OCI-LY1 (cell line): ENCODE results near the gene TGFB1.

Experiments used
- H2AFZ ChIP-seq: fragments of 200-600 bp; sonication (generic), shearing (Covaris generic); 2 replicates; pipeline ENCODE4 v1.6.0; 2014; ENCODE audit warnings: antibody characterized with exemption, mild to moderate bottlenecking, low read length
- H3F3A ChIP-seq: fragments of 200-600 bp; sonication (generic), shearing (Covaris generic); 2 replicates; pipeline ENCODE4 v1.6.0; 2014; ENCODE audit warnings: mild to moderate bottlenecking, antibody characterized with exemption, low read length, moderate library complexity; ENCODE audit not compliant: insufficient read depth
- H3K27ac ChIP-seq: fragments of 200-600 bp; sonication (generic); 2 replicates; pipeline ENCODE4 v1.5.1; 2014; ENCODE audit warnings: low read length, mixed run types, mild to moderate bottlenecking, low read depth; ENCODE audit not compliant: poor library complexity, severe bottlenecking
- H3K27me3 ChIP-seq: fragments of 200-600 bp; sonication (generic); 2 replicates; pipeline ENCODE4 v1.6.0; 2014; ENCODE audit warnings: antibody characterized with exemption, mild to moderate bottlenecking, low read length, moderate library complexity; ENCODE audit not compliant: insufficient read depth
- H3K36me3 ChIP-seq: fragments of 200-600 bp; sonication (generic); 2 replicates; pipeline ENCODE4 v1.6.1; 2014; ENCODE audit warnings: mild to moderate bottlenecking, antibody characterized with exemption, low read length, moderate library complexity, mixed read lengths; ENCODE audit not compliant: insufficient read depth
- H3K4me1 ChIP-seq: fragments of 200-600 bp; sonication (generic); 2 replicates; pipeline ENCODE4 v1.5.1; 2014; ENCODE audit warnings: mild to moderate bottlenecking, low read length, moderate library complexity; ENCODE audit not compliant: insufficient read depth, severe bottlenecking
- H3K4me2 ChIP-seq: fragments of 200-600 bp; sonication (generic), shearing (Covaris generic); 2 replicates; pipeline ENCODE4 v1.6.1; 2014; ENCODE audit warnings: low read length
- H3K4me3 ChIP-seq: fragments of 200-600 bp; sonication (generic); 2 replicates; pipeline ENCODE4 v1.5.1; 2014; ENCODE audit warnings: low read length, low read depth, mild to moderate bottlenecking, mixed read lengths; ENCODE audit not compliant: poor library complexity, severe bottlenecking
- H3K79me2 ChIP-seq: fragments of 200-600 bp; shearing (Covaris generic); 2 replicates; pipeline ENCODE4 v1.6.1; 2016; ENCODE audit warnings: mixed run types, low read length, mixed read lengths; ENCODE audit not compliant: insufficient read depth
- H3K9ac ChIP-seq: fragments of 200-600 bp; sonication (generic), shearing (Covaris generic); 2 replicates; pipeline ENCODE4 v1.6.1; 2014; ENCODE audit warnings: mild to moderate bottlenecking, low read length, mixed read lengths
- H3K9me2 ChIP-seq: fragments of 200-600 bp; sonication (generic), shearing (Covaris generic); 2 replicates; pipeline ENCODE4 v1.6.1; 2014; ENCODE audit warnings: low read depth, mild to moderate bottlenecking, low read length, mixed read lengths
- H3K9me3 ChIP-seq: fragments of 200-600 bp; shearing (Covaris generic); 2 replicates; pipeline ENCODE4 v1.6.1; 2014; ENCODE audit warnings: low read length, mixed read lengths
- H4K20me1 ChIP-seq: fragments of 200-600 bp; sonication (generic), shearing (Covaris generic); 2 replicates; pipeline ENCODE4 v1.6.0; 2016; ENCODE audit warnings: mild to moderate bottlenecking, low read length; ENCODE audit not compliant: insufficient read depth
- CTCF ChIP-seq: fragments of 200-600 bp; sonication (generic), shearing (Covaris generic); IDR thresholded peaks from 2 replicates; pipeline ENCODE4 v1.5.1; 2017; ENCODE audit warnings: mild to moderate bottlenecking, antibody characterized with exemption, low read length, moderate library complexity, mixed read lengths
- EZH2 ChIP-seq: fragments of 200-600 bp; sonication (generic), shearing (Covaris generic); IDR thresholded peaks from 2 replicates; pipeline ENCODE4 v1.8.0; 2017; ENCODE audit warnings: borderline replicate concordance, mixed run types, mild to moderate bottlenecking, antibody characterized with exemption, low read length, moderate library complexity, mixed read lengths

The TGFB1 gene

GRCh38 chr19:41334793-41335192 lies 18.9 kb downstream of the TGFB1 start:
- no peak for TF ChIP-seq EZH2
- no peak for TF ChIP-seq CTCF
- Histone ChIP-seq H4K20me1 (no peaks in the 10 kb centered on the region), H3K27me3 (no peaks in the 10 kb centered on the region), H2AFZ (no peak overlapping the region), H3K9me2 (no peaks in the 10 kb centered on the region), H3K36me3 (peaks cover 50% of the 10 kb centered on the region), H3K4me1 (no peaks in the 10 kb centered on the region), H3K9ac (no peak overlapping the region), H3K9me3 (no peaks in the 10 kb centered on the region), H3K4me3 (no peak overlapping the region), H3F3A (no peaks in the 10 kb centered on the region), H3K79me2 (no peaks in the 10 kb centered on the region), H3K4me2 (no peak overlapping the region), H3K27ac (no peak overlapping the region)

- Histone ChIP-seq H3K27ac (no peak overlapping the region), H3K9me2 (no peaks in the 10 kb centered on the region), H3K4me1 (peaks cover 17% of the 10 kb centered on the region), H3K4me3 (no peak overlapping the region), H3K79me2 (no peaks in the 10 kb centered on the region), H4K20me1 (no peaks in the 10 kb centered on the region), H3K36me3 (peaks cover 44% of the 10 kb centered on the region), H2AFZ (no peak overlapping the region), H3K4me2 (no peak overlapping the region), H3K9me3 (no peaks in the 10 kb centered on the region), H3K9ac (no peak overlapping the region), H3F3A (no peaks in the 10 kb centered on the region), H3K27me3 (no peaks in the 10 kb centered on the region)
- TF ChIP-seq CTCF (no peak), EZH2 (no peak)
These were observed 21.3 kb downstream of the TGFB1 start for GRCh38 chr19:41332468-41332867.

GRCh38 chr19:41332000-41332399 lies 21.7 kb downstream of the TGFB1 start:
- Histone ChIP-seq H3K27me3 (no peaks in the 10 kb centered on the region), H3K9ac (no peak overlapping the region), H3K4me3 (no peak overlapping the region), H3K4me1 (peaks cover 21% of the 10 kb centered on the region), H3K79me2 (no peaks in the 10 kb centered on the region), H3K36me3 (peaks cover 42% of the 10 kb centered on the region), H3K4me2 (no peak overlapping the region), H3F3A (no peaks in the 10 kb centered on the region), H2AFZ (no peak overlapping the region), H3K27ac (no peak overlapping the region), H4K20me1 (no peaks in the 10 kb centered on the region), H3K9me3 (no peaks in the 10 kb centered on the region), H3K9me2 (no peaks in the 10 kb centered on the region)
- TF ChIP-seq EZH2 (no peak), CTCF (no peak)
